ENCODE measurements around the gene ZNF836.

GRCh38 chr19:52206481-52206880, 35.1 kb upstream of the ZNF836 start:
- TF ChIP-seq CTCF (IDR thresholded peaks at IDR 0.05) = no peak
- TF ChIP-seq POLR2A (IDR thresholded peaks at IDR 0.05) = no peak
